GM21515 (cell line): Measurements from ENCODE around the gene DNAJB6.
"Not testable (repeated sequence)": the region's sequence is repeated elsewhere in the genome, so short reads cannot be mapped to it uniquely, and the experiment has no call there.

ENCODE experiments used
- ATAC-seq: cut with Tn5 transposase; IDR thresholded peaks from one replicate; pipeline ENCODE4 v1.9.1; 2021; ENCODE audit not compliant: unreplicated experiment

DNAJB6 gene

DNA sequence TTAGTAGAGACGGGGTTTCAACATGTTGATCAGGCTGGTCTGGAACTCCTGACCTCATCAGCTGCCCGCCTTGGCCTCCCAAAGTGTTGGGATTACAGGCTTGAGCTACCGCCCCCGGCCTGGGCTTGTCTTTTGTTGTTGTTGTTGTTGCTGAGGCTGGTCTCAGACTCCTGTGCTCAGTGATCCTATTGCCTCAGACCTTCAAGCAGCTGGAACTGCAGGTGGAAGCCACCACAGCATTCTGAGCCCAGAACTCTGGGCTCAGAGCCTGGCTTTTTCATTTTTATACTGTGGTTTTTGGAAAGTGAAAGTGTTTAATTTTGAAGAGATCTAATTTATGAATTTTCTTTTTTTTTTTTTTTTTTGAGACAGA, 16.2 kb upstream of the DNAJB6 start:
- no peak for ATAC-seq

DNA sequence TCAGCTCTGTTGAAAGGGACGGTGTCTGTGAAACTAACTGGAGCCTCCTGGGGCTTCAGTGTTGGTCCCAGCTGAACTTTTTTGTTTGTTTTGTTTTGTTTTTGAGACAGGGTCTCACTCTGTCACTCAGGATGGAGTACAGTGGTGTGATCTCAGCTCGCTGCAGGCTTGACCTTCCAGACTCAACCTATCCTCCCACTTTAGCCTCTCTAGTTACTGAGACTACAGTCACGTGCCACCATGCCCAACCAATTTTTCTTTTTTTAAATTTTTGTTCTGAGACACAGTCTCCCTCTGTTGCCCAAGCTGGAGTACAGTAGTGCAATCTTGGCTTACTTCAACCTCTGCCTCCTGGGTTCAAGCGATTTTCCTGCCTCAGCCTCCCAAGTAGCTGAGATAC, 13.4 kb upstream of the DNAJB6 start:
- no peak for ATAC-seq

DNA sequence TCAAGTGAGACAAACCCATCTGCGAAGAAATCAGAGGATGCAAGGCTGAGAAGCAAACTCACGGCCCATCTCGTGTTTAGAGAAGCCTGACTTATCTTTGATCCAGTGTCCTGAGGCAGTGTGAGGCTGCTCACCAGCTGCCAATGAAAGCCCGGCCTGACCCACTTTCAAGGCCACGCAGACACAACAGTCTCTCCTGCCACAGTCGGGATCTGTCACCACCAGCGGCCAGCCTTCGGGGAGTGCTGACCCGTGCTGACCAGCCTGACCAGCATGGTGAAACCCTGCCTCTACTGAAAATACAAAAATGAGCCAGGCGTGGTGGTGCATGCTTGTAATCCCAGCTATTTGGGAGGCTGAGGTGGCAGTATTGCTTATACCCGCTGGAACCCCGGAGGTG, 7.4 kb upstream of the DNAJB6 start:
- ATAC-seq: no peak

DNA sequence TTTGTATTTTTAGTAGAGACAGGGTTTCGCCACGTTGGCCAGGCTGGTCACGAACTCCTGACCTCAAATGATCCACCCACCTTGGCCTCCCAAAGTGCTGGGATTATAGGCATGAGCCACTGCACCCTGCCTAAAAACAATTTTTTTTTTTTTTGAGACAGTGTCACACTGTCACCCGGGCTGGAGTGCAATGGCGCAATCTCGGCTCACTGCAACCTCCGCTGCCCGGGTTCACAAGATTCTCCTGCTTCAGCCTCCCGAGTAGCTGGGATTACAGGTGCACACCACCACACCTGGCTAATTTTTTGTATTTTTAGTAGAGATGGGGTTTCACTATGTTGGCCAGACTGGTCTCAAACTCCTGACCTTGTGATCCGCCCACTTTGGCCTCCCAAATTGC, 6.2 kb upstream of the DNAJB6 start:
- not testable (repeated sequence) for ATAC-seq

DNA sequence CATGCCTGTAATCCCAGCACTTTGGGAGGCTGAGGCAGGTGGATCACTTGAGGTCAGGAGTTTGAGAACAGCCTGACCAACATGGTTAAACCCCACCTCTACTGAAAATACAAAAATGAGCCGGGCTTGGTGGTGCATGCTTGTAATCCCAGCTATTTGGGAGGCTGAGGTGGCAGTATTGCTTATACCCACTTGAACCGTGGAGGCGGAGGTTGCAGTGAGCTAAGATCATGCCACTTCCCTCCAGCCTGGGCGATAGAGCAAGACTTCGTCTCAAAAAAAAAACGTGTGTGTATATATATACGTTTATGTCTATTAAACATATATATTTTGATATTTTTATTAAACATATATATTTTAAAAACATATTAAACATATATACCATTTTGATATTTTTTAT, 5.8 kb upstream of the DNAJB6 start:
- ATAC-seq: not testable (repeated sequence)

DNA sequence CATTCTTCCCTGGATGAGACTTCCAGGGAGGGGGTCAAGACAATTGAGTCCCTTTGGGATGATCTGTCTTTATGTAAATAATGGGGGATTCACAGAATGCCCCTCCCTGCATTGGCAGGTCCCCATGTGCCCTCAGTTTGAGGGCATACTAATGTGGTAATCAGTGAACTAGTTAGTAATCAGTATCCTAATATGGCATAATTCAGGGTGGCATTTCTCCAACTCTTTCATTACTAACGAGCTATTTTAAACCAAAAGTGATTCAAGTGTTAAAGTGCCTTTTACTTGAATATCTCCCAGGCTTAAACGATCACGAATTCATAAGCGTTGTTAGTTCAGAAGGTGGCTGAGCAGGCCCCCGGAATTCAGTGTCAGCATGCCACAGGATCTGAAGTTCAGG, 1.6 kb upstream of the DNAJB6 start:
- ATAC-seq: no peak

DNA sequence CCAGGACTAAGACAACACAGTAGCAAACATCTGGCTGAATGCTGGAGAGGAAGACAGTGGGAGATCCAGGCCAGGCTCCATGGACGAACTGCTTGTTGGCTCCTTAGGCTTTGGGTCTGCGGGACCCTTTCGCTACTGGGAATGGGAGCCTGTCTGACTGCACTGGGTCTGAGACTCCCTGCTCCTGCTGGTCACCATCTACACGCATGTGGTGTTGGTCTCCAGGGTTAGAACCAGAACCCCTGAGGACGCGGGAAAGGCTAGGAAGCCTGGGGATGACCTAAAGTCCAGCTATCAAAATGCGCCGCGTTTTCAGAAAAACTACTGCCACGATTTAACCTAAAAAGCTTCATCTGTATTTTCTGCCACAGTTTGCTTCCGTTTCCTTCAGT, 817 bp upstream of the DNAJB6 start:
- no peak for ATAC-seq

DNA sequence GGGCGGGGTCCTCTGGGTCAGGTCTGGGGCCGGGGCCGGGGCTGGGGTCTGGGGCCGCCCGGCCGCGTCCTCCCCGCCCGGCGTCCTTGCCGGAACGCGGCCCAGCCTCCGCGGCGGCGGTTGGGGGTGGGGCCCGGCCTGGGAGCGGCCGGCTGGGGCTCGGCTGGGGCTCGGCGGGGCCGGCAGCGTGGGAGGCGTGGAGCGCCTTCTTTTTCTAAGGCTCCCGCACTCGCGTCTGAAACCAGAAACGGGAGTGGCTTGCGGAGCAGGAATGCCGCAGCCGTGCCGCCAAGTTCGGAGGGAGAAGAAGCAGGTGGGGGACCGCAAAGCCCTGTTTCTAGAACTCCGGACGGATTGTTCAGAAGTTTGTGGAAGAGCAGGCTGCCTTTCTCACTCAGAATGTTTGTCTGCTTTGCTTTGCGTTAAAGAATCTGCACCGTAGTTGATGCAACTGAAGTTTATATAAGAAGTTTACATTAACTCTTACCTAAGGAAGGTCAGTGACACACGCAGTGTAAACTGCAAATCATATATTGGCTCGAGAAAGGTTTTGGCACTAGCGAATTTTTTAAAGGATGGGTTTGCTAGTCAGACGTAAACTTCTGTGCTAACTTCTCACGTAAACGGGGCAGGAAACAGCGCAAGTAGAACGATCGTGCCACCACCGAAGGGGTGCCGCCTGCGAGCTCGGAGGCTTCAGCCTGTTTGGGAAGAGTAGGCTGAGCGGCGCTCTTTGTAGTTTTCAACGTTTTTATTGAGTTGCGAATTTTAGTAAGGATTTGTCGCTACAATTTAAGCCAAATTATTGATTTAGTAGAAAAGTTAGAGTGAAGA, 729 bp downstream of the DNAJB6 start:
- ATAC-seq: peak; percentile 55

DNA sequence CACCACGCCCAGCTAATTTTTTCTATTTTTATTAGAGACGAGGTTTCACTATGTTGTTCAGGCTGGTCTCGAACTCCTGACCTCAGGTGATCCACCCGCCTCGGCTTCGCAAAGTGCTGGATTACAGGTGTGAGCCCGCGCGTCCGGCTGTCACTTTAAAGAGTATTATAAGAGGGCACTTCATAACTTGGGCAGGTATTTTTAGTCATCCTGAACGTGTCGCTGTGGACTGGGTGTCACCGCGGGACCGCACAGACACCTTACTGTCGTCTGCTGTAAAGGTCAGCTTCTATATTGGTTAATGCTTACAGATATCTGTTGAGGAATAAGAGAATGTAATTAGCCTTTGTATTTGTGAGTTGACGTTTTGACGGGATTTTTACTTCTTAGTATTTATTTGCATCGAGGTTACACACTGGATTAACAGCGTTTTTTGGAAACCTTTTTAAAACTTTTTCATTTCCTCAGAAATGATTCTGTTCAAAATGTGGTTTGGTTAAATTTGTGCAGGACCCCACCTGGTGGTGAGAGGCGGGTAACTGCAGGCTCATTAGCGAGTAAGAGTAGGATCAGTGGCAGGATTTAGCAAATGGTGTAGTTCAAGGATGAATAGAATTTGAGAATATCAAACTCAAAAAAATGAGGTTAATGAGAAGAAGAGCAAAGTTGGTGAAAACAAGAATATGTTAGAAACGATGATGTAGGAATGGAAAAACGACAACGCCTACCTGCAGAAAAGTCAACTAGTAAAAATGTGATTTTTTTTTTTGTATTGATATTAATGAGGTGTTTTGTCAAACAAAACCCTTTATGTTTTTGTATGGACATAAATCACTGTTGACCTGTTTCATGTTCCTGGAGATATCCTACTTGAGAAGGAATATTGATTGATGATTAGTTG, 3.2 kb downstream of the DNAJB6 start:
- no peak for ATAC-seq

DNA sequence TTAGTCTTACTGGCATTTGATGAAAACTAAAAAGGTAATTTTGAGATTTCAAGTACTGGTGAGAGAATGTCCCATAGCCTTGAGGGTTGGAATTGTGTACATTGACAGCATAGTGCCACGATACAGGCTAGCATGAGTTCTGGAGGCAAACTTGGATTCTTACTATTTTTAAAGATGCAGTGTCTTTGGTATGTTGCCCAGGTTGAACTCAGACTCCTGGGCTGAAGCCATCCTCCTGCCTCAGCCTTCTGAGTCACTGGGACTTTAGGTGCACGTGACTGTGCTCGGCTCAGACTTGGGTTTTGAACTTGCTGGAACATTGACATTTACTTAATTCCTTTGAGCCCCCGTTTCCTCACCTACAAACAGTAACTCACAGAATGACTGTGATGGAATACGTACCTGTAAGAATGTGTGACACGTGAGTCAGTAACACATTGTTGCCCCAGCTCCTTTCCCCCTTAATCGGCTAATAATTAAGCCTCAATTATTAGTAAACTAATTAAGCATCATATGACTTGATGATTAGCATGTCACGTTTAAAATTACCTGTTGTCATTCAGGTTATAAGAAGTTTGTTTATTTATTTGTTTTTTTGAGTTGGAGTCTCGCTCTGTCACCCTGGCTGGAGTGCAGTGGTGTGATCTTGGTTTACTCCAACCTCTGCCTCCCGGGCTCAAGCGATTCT, 10.6 kb downstream of the DNAJB6 start:
- ATAC-seq: no peak

DNA sequence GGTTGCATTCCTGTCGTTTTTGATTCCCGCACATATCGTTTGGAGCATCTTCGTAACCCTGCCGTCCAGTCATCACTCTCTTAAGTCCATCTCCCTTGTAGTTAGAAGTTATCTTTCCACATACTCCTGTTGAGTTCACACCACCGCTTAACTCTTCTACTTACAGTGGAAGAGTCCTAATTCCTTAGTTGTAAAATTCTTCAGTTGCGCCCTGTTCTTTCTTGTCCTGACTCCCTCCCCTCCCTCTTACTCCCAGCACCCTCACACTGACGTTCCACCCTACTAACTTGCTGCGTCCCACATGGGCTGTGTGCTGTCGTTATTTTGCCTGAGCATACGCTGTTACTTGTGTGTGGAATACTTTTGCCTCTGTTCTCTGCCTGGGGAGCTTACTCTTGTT, 11.7 kb downstream of the DNAJB6 start:
- ATAC-seq: no peak

DNA sequence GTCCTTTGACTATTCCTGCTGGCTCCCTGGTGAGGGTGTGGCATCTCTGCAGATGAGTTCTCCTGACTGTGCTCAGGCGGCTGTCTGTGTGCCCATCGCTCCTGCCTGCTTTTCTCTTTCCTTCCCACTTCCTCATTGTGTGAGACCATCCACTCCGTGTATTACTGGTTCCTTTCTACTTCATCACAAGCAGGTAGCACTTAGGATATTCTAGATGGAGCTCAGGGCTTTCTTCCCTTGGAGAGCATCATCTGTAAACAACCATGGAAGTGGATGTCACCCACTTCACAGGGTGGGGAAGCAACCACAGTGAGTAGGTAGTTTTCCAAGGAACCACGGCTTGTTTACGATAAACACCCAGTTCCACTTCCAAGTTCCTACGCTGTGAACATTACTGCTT, 15.7 kb downstream of the DNAJB6 start:
- peak; percentile 51 for ATAC-seq

DNA sequence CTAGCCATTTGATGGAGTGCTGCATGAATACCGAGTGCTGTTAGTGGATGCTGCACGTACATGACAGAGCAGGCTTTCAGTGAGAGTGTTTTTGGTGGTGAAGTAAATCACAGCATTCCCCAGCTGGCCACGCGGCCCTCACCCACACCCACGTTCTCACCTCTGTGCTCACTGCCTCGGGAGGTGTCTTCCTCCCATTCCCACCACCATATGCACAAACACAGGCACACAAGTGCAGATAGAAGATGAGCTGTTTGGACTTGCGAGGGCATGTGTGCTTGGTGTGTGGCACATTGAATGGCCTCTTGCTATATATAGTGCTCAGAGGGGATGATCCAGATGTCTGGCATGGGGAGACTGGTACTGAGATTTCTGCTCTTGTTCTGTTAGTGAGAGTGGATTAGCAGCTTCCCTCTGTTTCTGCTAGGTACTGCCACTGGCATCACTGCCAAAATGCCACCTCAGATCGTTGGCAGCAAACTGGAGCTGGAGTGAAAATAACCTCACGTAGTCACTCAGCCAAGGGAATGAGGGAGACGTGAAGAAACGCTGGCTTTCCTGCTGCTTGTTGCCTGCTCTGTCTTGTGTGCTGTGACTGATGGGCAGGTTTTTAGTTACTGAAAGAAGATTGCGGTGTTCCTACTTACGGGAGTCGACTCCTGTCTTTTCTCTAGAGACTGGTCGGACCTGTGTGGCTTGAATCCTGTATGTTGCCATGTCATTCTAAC, 19.1 kb downstream of the DNAJB6 start:
- no peak for ATAC-seq

DNA sequence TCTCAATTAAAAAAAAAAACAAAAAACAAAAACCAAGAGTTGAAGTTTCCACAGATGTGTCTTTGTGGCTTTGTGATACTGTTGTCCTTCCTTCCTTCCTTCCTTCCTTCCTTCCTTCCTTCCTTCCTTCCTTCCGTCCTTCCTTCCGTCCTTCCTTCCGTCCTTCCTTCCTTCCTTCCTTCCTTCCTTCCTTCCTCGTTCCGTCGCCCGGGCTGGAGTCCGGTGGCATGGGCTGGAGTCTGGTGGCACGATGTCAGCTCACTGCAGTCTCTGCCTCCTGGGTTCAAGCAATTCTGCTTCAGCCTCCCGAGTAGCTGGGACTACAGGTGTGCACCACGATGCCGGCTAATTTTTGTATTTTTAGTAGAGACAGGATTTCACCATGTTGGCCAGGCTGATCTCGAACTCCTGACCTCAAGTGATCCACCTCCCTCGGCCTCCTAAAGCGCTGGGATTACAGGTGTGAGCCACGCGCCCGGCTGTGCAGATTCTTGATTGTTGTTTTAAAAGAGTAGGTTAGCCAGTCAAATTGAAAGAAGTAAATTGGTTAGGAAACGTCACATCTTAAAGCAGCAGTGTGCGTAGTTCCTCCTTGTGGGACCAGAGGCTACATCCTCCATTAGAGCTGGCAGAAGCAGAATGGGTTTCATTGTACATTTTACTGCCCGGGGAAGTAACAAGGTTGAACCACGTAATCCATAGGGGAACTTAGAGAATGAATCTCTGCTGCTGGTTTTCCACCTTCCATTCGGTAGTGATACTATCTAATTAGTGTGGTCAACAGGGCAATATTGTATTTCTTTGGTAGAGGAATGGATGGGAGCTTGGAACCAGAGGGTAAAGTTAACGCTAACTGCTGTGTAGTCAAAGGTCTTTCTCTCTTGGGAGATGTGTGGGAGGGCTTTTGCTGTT, 20.6 kb downstream of the DNAJB6 start:
- ATAC-seq: peak; percentile 80

DNA sequence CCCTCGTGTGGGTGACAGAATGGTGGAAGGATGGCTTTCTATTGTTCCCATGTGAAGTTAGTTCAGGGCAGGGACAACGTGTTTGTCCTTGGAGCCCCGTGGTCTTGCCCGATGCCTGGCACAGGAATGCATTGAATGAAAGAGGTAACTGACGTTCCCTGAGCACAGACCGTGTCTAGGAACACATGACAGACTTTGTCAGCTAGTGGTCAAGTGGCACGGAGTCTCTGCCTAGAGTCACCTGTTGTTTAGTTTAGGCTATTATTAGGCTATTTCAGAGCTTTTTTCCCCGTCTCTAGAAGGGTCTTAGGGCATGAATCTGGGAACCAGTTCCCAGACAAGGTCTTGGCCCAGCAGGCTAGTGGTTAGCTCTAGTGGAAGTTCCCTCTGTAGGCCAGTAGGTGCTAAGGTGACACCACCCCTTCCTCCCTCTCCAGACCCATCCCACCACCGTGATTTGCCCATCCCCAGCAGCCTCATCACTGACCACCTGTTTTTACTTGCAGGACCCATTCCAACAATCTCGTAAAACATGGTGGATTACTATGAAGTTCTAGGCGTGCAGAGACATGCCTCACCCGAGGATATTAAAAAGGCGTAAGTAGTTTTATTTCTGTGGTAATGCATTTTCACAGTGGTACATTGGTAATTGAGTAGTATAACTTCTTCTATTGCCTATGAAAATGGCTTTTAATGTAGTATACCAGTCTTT, 21.4 kb downstream of the DNAJB6 start:
- no peak for ATAC-seq

DNA sequence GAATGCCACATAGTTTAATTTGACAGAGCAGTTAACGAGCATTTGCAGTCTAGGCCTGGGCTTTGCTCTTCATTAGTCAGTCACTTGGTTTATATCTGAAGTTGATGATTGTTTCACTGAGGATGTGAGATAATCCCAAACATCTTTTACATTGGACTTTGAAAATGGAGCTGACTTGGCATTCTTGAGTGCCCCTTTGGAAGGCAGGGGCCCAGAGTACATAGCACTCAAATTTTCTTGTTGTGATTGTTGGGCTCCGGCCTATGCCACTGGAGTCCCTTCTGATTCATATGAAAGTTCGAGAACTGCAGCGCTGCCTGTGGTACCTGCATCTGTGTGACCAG, 21.9 kb downstream of the DNAJB6 start:
- no peak for ATAC-seq

DNA sequence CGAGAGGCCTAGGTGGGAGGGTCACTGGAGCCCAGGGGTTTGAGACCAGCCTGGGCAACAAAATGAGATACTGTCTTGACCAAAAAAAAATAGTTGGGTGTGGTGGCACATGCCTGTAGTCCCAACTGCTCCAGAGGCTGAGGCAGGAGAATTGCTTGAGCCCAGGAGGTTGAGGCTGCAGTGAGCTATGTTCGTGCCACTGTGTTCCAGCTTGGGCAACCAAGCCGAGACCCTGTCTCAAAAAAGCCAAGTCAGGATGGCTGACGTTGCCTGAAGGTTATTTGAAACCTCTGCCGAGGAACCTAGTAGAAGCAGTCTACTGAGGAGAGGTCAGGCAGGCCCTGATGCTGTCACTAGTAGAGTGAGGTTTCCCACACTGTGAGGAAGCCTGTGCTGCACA, 22.8 kb downstream of the DNAJB6 start:
- no peak for ATAC-seq

DNA sequence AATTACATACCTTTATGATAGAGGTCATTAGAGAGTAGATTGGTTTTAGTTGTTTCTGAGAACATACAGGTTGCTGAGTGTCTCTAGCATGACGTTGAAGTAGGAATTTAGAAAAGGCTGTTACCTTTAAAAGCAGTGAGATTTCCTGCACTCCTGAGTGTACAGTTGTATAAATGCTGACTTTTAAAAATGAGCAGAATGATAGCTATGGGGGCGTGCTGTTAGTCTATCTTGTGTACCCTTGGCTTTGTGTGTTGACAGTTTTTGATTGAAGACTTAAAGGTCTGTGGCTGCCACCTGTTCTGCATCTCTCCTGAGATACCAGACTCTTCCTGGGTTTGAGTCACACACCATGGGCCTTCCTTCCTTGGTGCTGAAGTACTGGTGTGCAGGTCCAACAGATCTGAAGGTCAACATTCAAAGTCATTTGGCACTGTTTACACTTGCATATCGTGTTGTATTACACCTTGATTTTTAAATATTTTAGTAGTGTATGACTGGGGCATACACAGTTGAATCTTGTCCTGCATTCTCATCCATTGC, 23.8 kb downstream of the DNAJB6 start:
- ATAC-seq: no peak

DNA sequence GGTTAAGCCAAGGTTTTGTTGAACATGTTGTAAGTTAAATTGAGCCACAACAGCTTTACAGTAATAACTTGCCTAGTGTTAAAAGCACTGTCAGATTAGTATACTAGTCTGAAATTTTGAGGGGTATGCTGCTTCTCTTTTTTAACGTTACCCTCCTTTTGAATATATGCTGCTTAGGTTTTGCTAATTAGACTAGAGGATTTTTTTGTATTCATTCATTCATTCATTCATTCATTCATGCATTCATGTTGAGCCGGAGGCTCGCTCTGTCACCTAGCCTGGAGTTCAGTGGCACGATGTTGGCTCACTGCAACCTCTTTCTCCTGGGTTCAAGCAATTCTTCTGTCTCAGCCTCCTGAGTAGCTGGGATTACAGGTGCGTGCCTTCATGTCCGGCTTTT, 24.7 kb downstream of the DNAJB6 start:
- no peak for ATAC-seq
